ENCODE data around the gene ASB14.

ASB14 gene

DNA sequence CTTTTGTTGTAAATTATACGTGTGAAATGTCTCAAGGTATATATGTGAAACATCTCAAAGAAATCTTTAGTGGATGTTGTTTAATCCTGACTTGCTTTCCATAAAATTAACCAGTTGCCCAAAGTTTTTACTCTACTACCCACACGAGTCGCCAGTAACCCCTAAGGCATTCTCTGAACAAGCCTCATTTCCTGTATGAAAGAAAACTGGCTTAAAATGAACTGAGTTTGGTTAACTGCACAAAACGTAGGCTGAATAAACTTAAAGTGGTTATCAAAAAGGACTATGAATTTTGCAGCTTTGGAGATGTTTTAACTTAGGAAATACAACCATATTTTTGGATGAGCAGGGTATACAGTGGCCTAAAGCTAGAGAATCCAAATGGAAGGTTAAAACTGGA is 67.6 kb downstream of the ASB14 start:
- Histone ChIP-seq H3K9me2 (replicated peaks; ENCODE audit: control insufficient read depth, low read length) (no peaks in the 10 kb centered on the region), H3K79me2 (ENCODE audit: control insufficient read depth, low read length) (peaks cover 27% of the 10 kb centered on the region), H3K27me3 (ENCODE audit: control insufficient read depth, low read length) (no peaks in the 10 kb centered on the region), H3K4me1 (ENCODE audit: control insufficient read depth, low read length) (peaks cover 29% of the 10 kb centered on the region), H4K20me1 (ENCODE audit: control insufficient read depth, insufficient read depth, low read depth, low read length) (no peaks in the 10 kb centered on the region), H3K9me3 (ENCODE audit: control insufficient read depth, insufficient read depth, low read length) (no peaks in the 10 kb centered on the region), H3K4me3 (ENCODE audit: low read length) (no peak overlapping the region), H3K36me3 (ENCODE audit: control insufficient read depth, low read length) (no peaks in the 10 kb centered on the region), H3K4me2 (ENCODE audit: low read length) (no peak overlapping the region), H3F3A (ENCODE audit: control insufficient read depth, insufficient read depth) (0 out of 2 replicates have a peak, but pooled peaks cover 3% of the 10 kb centered on the region), H3K27ac (ENCODE audit: low read depth, low read length) (no peak overlapping the region)
- TF ChIP-seq EZH2phosphoT487 (IDR thresholded peaks at IDR 0.05; ENCODE audit: borderline replicate concordance, low read length) (no peak), CTCF (IDR thresholded peaks at IDR 0.05; ENCODE audit: low read depth, low read length, poor library complexity, severe bottlenecking) (no peak)

DNA sequence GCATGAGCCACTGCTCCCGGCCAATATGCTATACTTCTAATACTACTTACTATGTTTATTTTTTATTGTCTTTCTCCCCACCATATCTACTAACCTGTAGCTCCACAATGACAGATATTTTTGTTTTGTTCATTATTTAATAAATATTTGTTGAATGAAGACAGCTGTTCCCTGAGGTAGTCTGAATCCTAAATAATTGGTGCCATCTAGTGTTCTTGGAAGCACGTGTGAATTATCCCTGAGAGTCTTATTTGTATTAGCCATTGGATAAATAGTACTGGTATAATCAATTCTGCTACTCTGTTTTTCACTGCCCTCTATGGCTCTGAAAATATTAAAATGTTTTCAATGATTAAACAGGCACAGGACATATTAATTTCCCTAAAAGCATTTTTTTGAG is 70.6 kb downstream of the ASB14 start:
- H3K27me3 ChIP-seq (ENCODE audit: control insufficient read depth, low read length): no peaks in the 10 kb centered on the region
- TF ChIP-seq EZH2phosphoT487 (IDR thresholded peaks at IDR 0.05; ENCODE audit: borderline replicate concordance, low read length) (no peak), CTCF (IDR thresholded peaks at IDR 0.05; ENCODE audit: low read depth, low read length, poor library complexity, severe bottlenecking) (no peak)
- 0 out of 2 replicates have a peak, but pooled peaks cover 3% of the 10 kb centered on the region for H3F3A ChIP-seq (ENCODE audit: control insufficient read depth, insufficient read depth)
- H3K4me2 ChIP-seq (ENCODE audit: low read length): no peak overlapping the region
- no peaks in the 10 kb centered on the region for H3K36me3 ChIP-seq (ENCODE audit: control insufficient read depth, low read length)
- no peak overlapping the region for H3K4me3 ChIP-seq (ENCODE audit: low read length)
- H3K79me2 ChIP-seq (ENCODE audit: control insufficient read depth, low read length): no peaks in the 10 kb centered on the region
- no peak overlapping the region for H3K27ac ChIP-seq (ENCODE audit: low read depth, low read length)
- H3K9me3 ChIP-seq (ENCODE audit: control insufficient read depth, insufficient read depth, low read length): no peaks in the 10 kb centered on the region
- no peaks in the 10 kb centered on the region for H3K9me2 ChIP-seq (replicated peaks; ENCODE audit: control insufficient read depth, low read length)
- peaks cover 11% of the 10 kb centered on the region for H3K4me1 ChIP-seq (ENCODE audit: control insufficient read depth, low read length)
- H4K20me1 ChIP-seq (ENCODE audit: control insufficient read depth, insufficient read depth, low read depth, low read length): no peaks in the 10 kb centered on the region

Data from DOHH2 (cell line).